ENCODE measurements around the gene FNDC3B. TPM values are rescaled to one million over a fixed set of nuclear protein-coding genes. Genes with fewer than 3 reads are reported as not detected.

The FNDC3B gene
- total and polyA plus RNA-seq, 2 donors from 2014 or later = 11.8 to 185 TPM

GRCh38 chr3:172309741-172310427 lies 270.5 kb downstream of the FNDC3B start:
- TF ChIP-seq CTCF (IDR thresholded peaks at IDR 0.05; ENCODE audit: borderline replicate concordance, extremely low read depth, insufficient read depth) = no peak
- Histone ChIP-seq H3K9ac (ENCODE audit: low read length in 3 of 3) (no peak overlapping the region), H3K9me3 (ENCODE audit: control insufficient read depth in 2 of 3, insufficient read depth in 1 of 3, low read length in 3 of 3) (no peaks in the 10 kb centered on the region), H3K4me3 (ENCODE audit: low read length in 3 of 3) (no peak overlapping the region), H3K36me3 (ENCODE audit: control insufficient read depth in 2 of 3, insufficient read depth in 3 of 3, low read length in 3 of 3) (peaks cover 5 to 25% (median 15%) of the 10 kb centered on the region in 3 donors), H3K27me3 (ENCODE audit: control insufficient read depth, insufficient read depth, low read length) (no peaks in the 10 kb centered on the region), H3K27ac (ENCODE audit: low read depth in 2 of 2, low read length in 2 of 2) (no peak overlapping the region), H3K4me1 (ENCODE audit: control insufficient read depth in 2 of 3, insufficient read depth in 2 of 3, low read depth in 1 of 3, low read length in 3 of 3) (peaks cover 0 to 11% (median 0%) of the 10 kb centered on the region in 3 donors)
- DNase-seq = no peak
- intact Hi-C loops (cut with DNase I) = no loop called here
- FAIRE-seq = no peak

GRCh38 chr3:172310428-172310760 lies 271.0 kb downstream of the FNDC3B start:
- H3K36me3 ChIP-seq (ENCODE audit: control insufficient read depth in 2 of 3, insufficient read depth in 3 of 3, low read length in 3 of 3) = peaks cover 5 to 25% (median 15%) of the 10 kb centered on the region in 3 donors
- no peak overlapping the region for H3K27ac ChIP-seq (ENCODE audit: low read depth in 2 of 2, low read length in 2 of 2)
- intact Hi-C loops (cut with DNase I) = no loop called here
- no peaks in the 10 kb centered on the region for H3K27me3 ChIP-seq (ENCODE audit: control insufficient read depth, insufficient read depth, low read length)
- H3K4me3 ChIP-seq (ENCODE audit: low read length in 3 of 3) = no peak overlapping the region
- H3K9me3 ChIP-seq (ENCODE audit: control insufficient read depth in 2 of 3, insufficient read depth in 1 of 3, low read length in 3 of 3) = no peaks in the 10 kb centered on the region
- H3K4me1 ChIP-seq (ENCODE audit: control insufficient read depth in 2 of 3, insufficient read depth in 2 of 3, low read depth in 1 of 3, low read length in 3 of 3) = peaks cover 0 to 11% (median 0%) of the 10 kb centered on the region in 3 donors
- no peak overlapping the region for H3K9ac ChIP-seq (ENCODE audit: low read length in 3 of 3)
- DNase-seq = no peak
- FAIRE-seq = no peak
- no peak for TF ChIP-seq CTCF (IDR thresholded peaks at IDR 0.05; ENCODE audit: borderline replicate concordance, extremely low read depth, insufficient read depth)

GRCh38 chr3:172311217-172311616 lies 271.8 kb downstream of the FNDC3B start:
- H3K27ac ChIP-seq (ENCODE audit: low read depth in 2 of 2, low read length in 2 of 2) = no peak overlapping the region
- FAIRE-seq = no peak
- H3K4me3 ChIP-seq (ENCODE audit: low read length in 3 of 3) = no peak overlapping the region
- intact Hi-C loops (cut with DNase I) = no loop called here
- DNase-seq = no peak
- no peaks in the 10 kb centered on the region for H3K27me3 ChIP-seq (ENCODE audit: control insufficient read depth, insufficient read depth, low read length)
- H3K36me3 ChIP-seq (ENCODE audit: control insufficient read depth in 2 of 3, insufficient read depth in 3 of 3, low read length in 3 of 3) = peaks cover 5 to 25% (median 15%) of the 10 kb centered on the region in 3 donors
- H3K4me1 ChIP-seq (ENCODE audit: control insufficient read depth in 2 of 3, insufficient read depth in 2 of 3, low read depth in 1 of 3, low read length in 3 of 3) = peaks cover 0 to 10% (median 3%) of the 10 kb centered on the region in 3 donors
- no peaks in the 10 kb centered on the region for H3K9me3 ChIP-seq (ENCODE audit: control insufficient read depth in 2 of 3, insufficient read depth in 1 of 3, low read length in 3 of 3)
- H3K9ac ChIP-seq (ENCODE audit: low read length in 3 of 3) = no peak overlapping the region
- TF ChIP-seq CTCF (IDR thresholded peaks at IDR 0.05; ENCODE audit: borderline replicate concordance, extremely low read depth, insufficient read depth) = no peak
